GM19025 (cell line): ENCODE measurements around the gene ZFP57.
"Not testable (repeated sequence)": the region's sequence is repeated elsewhere in the genome, so short reads cannot be mapped to it uniquely, and the experiment has no call there.

ENCODE experiments used
- ATAC-seq: cut with Tn5 transposase; IDR thresholded peaks from one replicate; pipeline ENCODE4 v1.9.1; 2021; ENCODE audit warnings: mild to moderate bottlenecking, low read depth, moderate library complexity; ENCODE audit not compliant: unreplicated experiment

ZFP57 gene

GRCh38 chr6:29696147-29697125 lies 15.5 kb upstream of the ZFP57 start:
- ATAC-seq: no peak

DNA sequence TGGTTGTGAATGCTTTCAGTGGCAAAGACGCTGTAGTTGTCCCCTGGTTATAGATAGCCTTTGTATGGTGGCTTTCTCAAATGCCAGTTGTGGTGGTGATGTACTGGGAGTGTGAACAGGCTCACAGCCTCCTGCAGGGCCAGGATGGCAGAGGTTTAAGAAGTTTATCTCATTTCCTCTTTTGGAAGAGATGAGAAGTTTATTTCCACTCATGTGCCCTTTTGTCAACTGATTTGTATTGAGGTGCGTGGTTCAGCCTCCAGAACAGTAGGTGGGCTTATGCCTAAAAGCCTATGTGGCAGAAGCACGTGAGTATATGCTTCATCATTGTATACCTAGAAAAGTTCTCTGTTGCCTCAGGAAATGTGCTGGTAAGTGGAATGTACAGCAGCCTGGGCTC lies 13.7 kb upstream of the ZFP57 start:
- ATAC-seq: no peak

- no peak for ATAC-seq
Observed at GRCh38 chr6:29685718-29686326, 4.9 kb upstream of the ZFP57 start.

DNA sequence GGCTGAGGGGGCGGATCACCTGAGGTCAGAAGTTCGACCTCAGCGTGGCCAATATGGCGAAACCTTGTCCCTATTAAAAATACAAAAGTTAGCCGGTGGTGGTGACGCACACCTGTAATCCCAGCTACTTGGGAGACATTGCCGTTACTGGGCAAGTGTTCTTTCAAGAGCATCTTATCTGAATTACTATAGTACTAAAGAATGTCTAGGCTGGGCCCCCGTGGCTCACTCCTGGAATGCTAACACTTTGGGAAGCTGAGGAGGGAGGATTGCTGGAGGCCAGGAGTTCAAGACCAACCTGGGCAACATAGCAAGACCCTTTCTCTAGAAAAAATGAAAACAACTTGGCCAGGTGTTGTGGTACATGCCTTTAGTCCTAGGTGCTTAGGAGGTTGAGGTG lies 859 bp upstream of the ZFP57 start:
- ATAC-seq: no peak

DNA sequence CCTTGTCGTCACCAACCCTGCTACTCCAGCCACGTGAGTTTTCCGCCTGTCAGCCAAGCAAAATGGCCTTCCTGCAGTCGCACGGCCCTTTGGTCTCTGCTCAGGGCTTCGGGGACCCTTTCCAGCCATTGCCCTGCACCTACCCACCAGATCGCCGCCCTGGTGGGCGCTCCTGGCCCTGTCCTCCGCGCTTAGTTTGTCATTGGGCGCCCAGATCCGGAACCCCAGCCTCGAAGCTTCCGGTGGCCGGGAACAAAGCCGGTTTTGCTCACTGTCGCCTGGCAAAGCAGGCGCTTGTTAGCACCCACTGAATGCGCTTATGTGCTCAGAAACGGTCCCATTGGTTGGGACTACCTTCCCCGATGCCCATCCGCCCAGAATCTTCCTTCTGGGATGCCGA lies 536 bp downstream of the ZFP57 start:
- no peak for ATAC-seq

GRCh38 chr6:29679962-29680361 lies 990 bp downstream of the ZFP57 start:
- no peak for ATAC-seq

- no peak for ATAC-seq
Observed at GRCh38 chr6:29678114-29678513, 2.8 kb downstream of the ZFP57 start.

DNA sequence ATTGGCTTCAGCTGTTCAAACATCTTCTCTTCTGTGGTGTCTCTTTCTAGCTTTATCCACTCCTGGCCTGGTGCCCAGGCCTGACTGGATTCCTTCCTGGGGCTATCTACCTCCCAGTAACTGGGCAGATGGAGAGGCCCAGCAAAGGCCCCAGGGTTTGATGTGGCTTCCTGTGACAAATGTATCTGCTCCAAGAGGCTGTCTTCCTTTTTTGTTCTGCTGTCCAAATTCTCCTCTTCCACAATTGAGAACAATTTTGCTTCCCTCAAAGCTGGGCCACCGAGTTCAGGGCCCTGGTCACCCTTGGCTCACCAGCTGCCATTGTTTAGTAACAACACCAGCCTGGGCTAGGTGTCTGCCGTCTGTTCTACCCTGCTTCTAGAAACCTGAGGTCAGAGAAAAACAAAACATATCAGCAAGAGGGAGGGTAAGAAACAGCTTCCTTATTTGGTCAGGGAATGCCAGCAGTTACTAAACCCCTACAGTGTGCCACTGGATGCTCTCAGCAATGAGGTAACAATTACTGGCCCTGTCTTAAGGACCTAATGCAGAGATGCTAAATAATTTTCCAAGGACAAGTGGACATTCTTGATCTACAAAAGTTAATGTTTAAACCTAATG lies 3.9 kb downstream of the ZFP57 start:
- no peak for ATAC-seq

- ATAC-seq: no peak
Observed at GRCh38 chr6:29675561-29675960, 5.4 kb downstream of the ZFP57 start.

DNA sequence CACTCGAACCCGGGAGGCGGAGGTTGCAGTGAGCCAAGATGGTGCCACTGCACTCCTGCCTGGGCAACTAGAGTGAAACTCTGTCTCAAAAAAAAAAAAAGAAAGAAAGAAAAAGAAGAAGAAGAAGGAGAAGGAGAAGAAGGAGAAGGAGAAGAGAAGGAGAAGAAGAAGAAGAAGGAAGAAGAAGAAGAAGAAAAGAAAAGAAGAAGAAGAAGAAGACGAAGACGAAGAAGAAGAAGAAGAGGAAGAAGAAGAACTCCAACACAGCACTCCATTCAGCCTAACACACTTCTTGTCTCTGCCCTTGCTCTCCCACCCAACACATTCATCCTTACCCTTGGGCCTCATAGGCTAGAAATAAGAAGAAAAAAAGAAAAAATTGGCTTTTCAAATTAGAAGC lies 6.9 kb downstream of the ZFP57 start:
- no peak for ATAC-seq

GRCh38 chr6:29673161-29673560 lies 7.8 kb downstream of the ZFP57 start:
- no peak for ATAC-seq

GRCh38 chr6:29672116-29672515 lies 8.8 kb downstream of the ZFP57 start:
- not testable (repeated sequence) for ATAC-seq

GRCh38 chr6:29671026-29671425 lies 9.9 kb downstream of the ZFP57 start:
- ATAC-seq: no peak

- ATAC-seq: no peak
Observed at GRCh38 chr6:29667158-29667557, 13.8 kb downstream of the ZFP57 start.

DNA sequence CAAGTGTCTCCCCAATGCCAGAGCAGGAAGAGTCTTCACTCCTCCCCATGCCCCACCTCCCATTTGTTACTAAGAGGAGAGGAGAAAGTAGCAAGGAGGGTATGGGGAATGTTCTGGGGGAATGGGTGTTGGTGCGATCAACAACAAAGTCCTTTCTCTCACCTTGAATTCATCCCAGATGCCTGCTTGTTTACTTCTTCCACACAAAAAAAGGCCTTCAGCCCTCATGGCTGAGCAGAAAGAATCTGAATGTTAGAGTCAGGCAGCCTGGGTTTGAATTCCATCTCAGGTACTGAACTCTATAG lies 14.2 kb downstream of the ZFP57 start:
- ATAC-seq: no peak

DNA sequence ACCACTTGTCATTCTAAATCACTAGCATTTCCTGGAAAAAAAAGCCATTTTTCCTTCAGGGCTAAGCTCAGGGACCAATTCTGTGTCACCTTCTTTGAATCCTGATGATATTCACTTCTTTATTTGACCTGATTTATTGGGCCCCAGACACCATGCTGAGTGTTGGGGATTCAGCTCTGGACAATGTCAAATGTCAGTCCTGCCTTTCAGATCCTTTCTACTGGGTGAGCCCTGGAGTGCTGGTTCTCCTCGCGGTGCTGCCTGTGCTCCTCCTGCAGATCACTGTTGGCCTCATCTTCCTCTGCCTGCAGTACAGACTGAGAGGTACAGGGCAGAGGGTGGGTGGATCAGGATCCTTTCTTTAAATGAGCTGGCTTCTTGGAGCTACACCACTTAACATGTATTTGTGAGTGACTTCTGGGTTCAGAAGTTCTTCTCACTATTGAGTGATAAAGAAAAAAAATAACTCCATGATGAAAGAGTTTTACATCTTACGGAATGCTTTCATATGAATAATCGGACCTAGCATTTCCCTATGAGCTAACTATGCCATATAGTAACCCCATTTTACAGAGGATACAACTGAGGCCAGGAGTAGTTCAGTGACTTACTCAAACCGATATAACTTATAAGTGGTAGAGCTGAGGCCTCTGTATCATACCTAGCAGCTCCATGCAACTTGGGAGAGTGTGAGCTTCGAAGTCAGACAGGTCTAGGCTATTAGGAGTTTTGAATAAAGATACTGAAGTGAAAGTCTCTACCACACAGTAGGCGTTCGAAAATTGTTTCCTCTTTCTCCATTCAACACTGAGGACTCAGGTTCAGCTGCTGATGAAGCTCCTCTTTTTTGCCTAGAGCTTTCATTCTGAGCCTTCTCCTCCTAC lies 14.8 kb downstream of the ZFP57 start:
- no peak for ATAC-seq

DNA sequence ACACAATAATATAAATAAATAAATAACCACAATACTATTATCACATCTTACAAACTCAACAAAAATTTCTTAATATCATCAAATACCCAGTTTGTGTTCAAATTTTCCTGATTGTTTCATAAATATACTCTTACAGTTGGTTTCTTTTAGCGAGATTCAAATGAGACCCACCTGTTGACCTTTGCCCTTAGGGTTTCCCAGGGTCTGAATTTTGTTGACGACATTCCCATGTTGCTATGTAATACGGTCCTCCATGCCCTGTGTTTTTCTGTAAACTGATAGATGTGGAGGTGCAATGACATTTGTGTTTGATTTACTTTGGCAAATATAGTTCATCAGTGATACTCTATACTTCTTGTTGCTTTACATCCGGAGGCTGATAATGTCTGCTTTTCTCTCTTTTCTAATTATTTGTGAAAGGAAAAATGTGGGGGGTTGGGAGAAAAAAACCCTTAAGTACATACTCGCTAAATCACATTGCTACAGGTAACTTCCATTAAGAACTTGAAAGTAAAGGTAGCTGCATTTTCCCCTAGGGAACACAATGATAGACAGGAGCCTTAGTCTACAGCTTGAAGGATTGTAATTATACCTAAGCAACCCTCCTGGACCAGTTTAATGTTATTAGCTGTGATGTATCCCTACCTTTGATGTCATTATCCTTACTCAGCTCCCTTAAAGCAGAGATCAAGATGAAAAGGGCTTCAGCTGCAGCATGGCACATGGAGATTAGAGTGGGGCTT lies 17.5 kb downstream of the ZFP57 start:
- no peak for ATAC-seq

GRCh38 chr6:29661502-29662141 lies 19.3 kb downstream of the ZFP57 start:
- not testable (repeated sequence) for ATAC-seq

- ATAC-seq: no peak
Observed at GRCh38 chr6:29661071-29661470, 19.9 kb downstream of the ZFP57 start.

- no peak for ATAC-seq
Observed at GRCh38 chr6:29656798-29657197, 24.2 kb downstream of the ZFP57 start, which contains the start of gene MOG. Gene MOG, plus strand, starts transcription at chr6:29657092. Its CDS starts 118 bp downstream, at chr6:29657210.
